GM19240 (cell line): ENCODE data around the gene STRBP.

ENCODE experiments used
- DNase-seq: peaks from one replicate; pipeline ENCODE4 v3.0.0; 2011; ENCODE audit warnings: low spot score; ENCODE audit not compliant: insufficient read length

STRBP gene

GRCh38 chr9:123135430-123135829 is 133.0 kb downstream of the STRBP start:
- DNase-seq, result no peak

- no peak for DNase-seq
Observed at GRCh38 chr9:123132696-123133095, 135.7 kb downstream of the STRBP start.

- DNase-seq, result no peak
Observed at GRCh38 chr9:123131993-123132392, 136.4 kb downstream of the STRBP start.

- DNase-seq, result no peak
Observed at GRCh38 chr9:123131258-123131657, 137.1 kb downstream of the STRBP start.

GRCh38 chr9:123129423-123129822 is 139.0 kb downstream of the STRBP start:
- no peak for DNase-seq

- DNase-seq, result no peak
Observed at GRCh38 chr9:123128591-123128990, 139.8 kb downstream of the STRBP start.

GRCh38 chr9:123127512-123128075 is 140.8 kb downstream of the STRBP start:
- DNase-seq, result no peak

- no peak for DNase-seq
Observed at GRCh38 chr9:123121457-123121856, 146.9 kb downstream of the STRBP start.

GRCh38 chr9:123120953-123121352 is 147.4 kb downstream of the STRBP start:
- DNase-seq, result no peak

GRCh38 chr9:123120131-123120530 is 148.3 kb downstream of the STRBP start:
- no peak for DNase-seq

- no peak for DNase-seq
Observed at GRCh38 chr9:123119566-123119965, 148.8 kb downstream of the STRBP start.

GRCh38 chr9:123116036-123116435 is 152.3 kb downstream of the STRBP start:
- no peak for DNase-seq

GRCh38 chr9:123115146-123115913 is 153.1 kb downstream of the STRBP start:
- no peak for DNase-seq

GRCh38 chr9:123113185-123113584 is 155.2 kb downstream of the STRBP start:
- DNase-seq, result no peak

GRCh38 chr9:123112015-123112975 is 156.1 kb downstream of the STRBP start:
- DNase-seq, result no peak

- no peak for DNase-seq
Observed at GRCh38 chr9:123111427-123112014, 156.9 kb downstream of the STRBP start.

GRCh38 chr9:123109540-123110279 is 158.7 kb downstream of the STRBP start:
- no peak for DNase-seq

GRCh38 chr9:123108976-123109375 is 159.4 kb downstream of the STRBP start:
- DNase-seq, result no peak

GRCh38 chr9:123107639-123108285 is 160.6 kb downstream of the STRBP start:
- DNase-seq, result no peak

GRCh38 chr9:123105490-123105889 is 162.9 kb downstream of the STRBP start:
- DNase-seq, result no peak
